Measurements from ENCODE around the gene OR2A5.

DNA sequence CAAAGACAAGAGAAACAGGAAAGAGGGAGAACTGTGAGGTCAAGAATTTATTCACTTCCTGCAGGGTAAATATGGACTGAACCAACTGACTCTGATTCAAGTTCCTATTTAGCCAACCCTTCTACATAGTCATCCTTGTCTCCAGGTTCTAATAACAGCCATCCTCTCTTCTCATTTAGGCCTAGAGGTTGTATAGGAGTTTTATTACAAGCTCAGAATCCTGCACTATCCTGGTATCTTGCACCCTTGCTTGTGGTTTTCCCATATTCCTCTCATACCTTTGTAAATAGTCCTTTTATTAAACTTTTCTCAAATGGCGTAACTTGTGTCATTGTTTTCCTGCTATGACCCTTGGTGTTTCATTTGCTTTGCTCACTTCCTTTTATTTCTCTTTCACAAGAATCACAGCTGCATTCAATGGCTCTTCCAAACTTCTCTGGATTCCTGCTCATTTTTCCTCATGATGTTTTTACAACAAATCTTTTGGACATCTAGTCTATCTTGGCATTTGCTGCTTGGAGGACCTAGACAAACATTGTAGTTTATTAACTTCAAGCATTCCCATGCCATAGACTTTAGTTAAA lies 12.4 kb upstream of the OR2A5 start:
- TF ChIP-seq CTCF (IDR thresholded peaks at IDR 0.05 in 2 of 3, conservative IDR thresholded peaks at IDR 0.05 in 1 of 3; ENCODE audit: borderline replicate concordance in 1 of 3, insufficient read depth in 1 of 3, low read depth in 2 of 3, low read length in 2 of 3) (no peak), EZH2 (IDR thresholded peaks at IDR 0.05) (no peak)

Data from HCT116 (cell line).